Metanephros (tissue), 1 donor: ENCODE data around the gene SALL3. TPM values are rescaled to one million over a fixed set of nuclear protein-coding genes. Genes with fewer than 3 reads are reported as not detected.

ENCODE experiments used
- total RNA-seq: library from RNA; depleted of rRNA; stranded (reverse); fragments of >200 nt; gene quantifications from one replicate; pipeline ENCODE4 v1.2.3, GENCODE V29; 2014

Gene SALL3
- 10.9 TPM for total RNA-seq

GRCh38 chr18:78979730-78980278 is at the start of gene SALL3:
Gene SALL3 (plus strand): TSS chr18:78979818. CDS start chr18:78980275, 457 bp downstream.

Other genes starting within 250 kb of the SALL3 start
- 65.0 TPM for gene ATP9B, start 89.6 kb downstream of the SALL3 start, total RNA-seq